ENCODE results near the gene LTBP1.

LTBP1 gene

GRCh38 chr2:32922501-32922900 is 24.3 kb upstream of the LTBP1 start:
- no peaks in the 10 kb centered on the region for H3K36me3 ChIP-seq (ENCODE audit: insufficient read depth)
- H3K79me2 ChIP-seq (ENCODE audit: insufficient read depth, low read depth): no peaks in the 10 kb centered on the region
- no peak overlapping the region for H3K4me3 ChIP-seq (IDR thresholded peaks at IDR 0.05; ENCODE audit: insufficient read depth, low read depth, low read length)
- H3K27me3 ChIP-seq (ENCODE audit: insufficient read depth, low read depth): no peaks in the 10 kb centered on the region
- no peak overlapping the region for H3K9ac ChIP-seq
- H3K27ac ChIP-seq: no peak overlapping the region
- no peak overlapping the region for H2AFZ ChIP-seq (ENCODE audit: low read depth)
- H3K4me1 ChIP-seq (ENCODE audit: low read depth, poor library complexity, severe bottlenecking): no peaks in the 10 kb centered on the region
- H4K20me1 ChIP-seq (ENCODE audit: insufficient read depth): no peaks in the 10 kb centered on the region
- no peak overlapping the region for H3K4me2 ChIP-seq
- no peak for TF ChIP-seq CTCF (conservative IDR thresholded peaks at IDR 0.05; ENCODE audit: low read depth, low read length)

- no peak overlapping the region for H3K9ac ChIP-seq
- H3K27me3 ChIP-seq (ENCODE audit: insufficient read depth, low read depth): no peaks in the 10 kb centered on the region; the same call in 1 of the 2 replicates
- H3K4me3 ChIP-seq (IDR thresholded peaks at IDR 0.05; ENCODE audit: insufficient read depth, low read depth, low read length): no peak overlapping the region
- no peak overlapping the region for H3K4me2 ChIP-seq
- H2AFZ ChIP-seq (ENCODE audit: low read depth): no peak overlapping the region
- H4K20me1 ChIP-seq (ENCODE audit: insufficient read depth): no peaks in the 10 kb centered on the region
- no peaks in the 10 kb centered on the region for H3K36me3 ChIP-seq (ENCODE audit: insufficient read depth)
- H3K79me2 ChIP-seq (ENCODE audit: insufficient read depth, low read depth): no peaks in the 10 kb centered on the region
- H3K27ac ChIP-seq: no peak overlapping the region
- H3K4me1 ChIP-seq (ENCODE audit: low read depth, poor library complexity, severe bottlenecking): no peaks in the 10 kb centered on the region
- TF ChIP-seq CTCF (conservative IDR thresholded peaks at IDR 0.05; ENCODE audit: low read depth, low read length): no peak
Observed at GRCh38 chr2:32923109-32923508, 23.6 kb upstream of the LTBP1 start.

- no peak overlapping the region for H3K9ac ChIP-seq
- no peaks in the 10 kb centered on the region for H3K36me3 ChIP-seq (ENCODE audit: insufficient read depth)
- H3K27me3 ChIP-seq (ENCODE audit: insufficient read depth, low read depth): no peaks in the 10 kb centered on the region; the same call in 1 of the 2 replicates
- no peak for TF ChIP-seq CTCF (conservative IDR thresholded peaks at IDR 0.05; ENCODE audit: low read depth, low read length)
- no peak overlapping the region for H3K4me3 ChIP-seq (IDR thresholded peaks at IDR 0.05; ENCODE audit: insufficient read depth, low read depth, low read length)
- H3K4me2 ChIP-seq: no peak overlapping the region
- no peak overlapping the region for H2AFZ ChIP-seq (ENCODE audit: low read depth)
- no peaks in the 10 kb centered on the region for H4K20me1 ChIP-seq (ENCODE audit: insufficient read depth)
- peaks cover 14% of the 10 kb centered on the region for H3K4me1 ChIP-seq (ENCODE audit: low read depth, poor library complexity, severe bottlenecking)
- no peak overlapping the region for H3K27ac ChIP-seq
- no peaks in the 10 kb centered on the region for H3K79me2 ChIP-seq (ENCODE audit: insufficient read depth, low read depth)
Observed at GRCh38 chr2:32925283-32925815, 21.4 kb upstream of the LTBP1 start.

- Histone ChIP-seq H4K20me1 (ENCODE audit: insufficient read depth) (no peaks in the 10 kb centered on the region), H2AFZ (ENCODE audit: low read depth) (no peak overlapping the region), H3K79me2 (ENCODE audit: insufficient read depth, low read depth) (no peaks in the 10 kb centered on the region), H3K27ac (no peak overlapping the region), H3K4me2 (no peak overlapping the region), H3K4me3 (IDR thresholded peaks at IDR 0.05; ENCODE audit: insufficient read depth, low read depth, low read length) (no peak overlapping the region), H3K9ac (no peak overlapping the region), H3K4me1 (ENCODE audit: low read depth, poor library complexity, severe bottlenecking) (peaks cover 14% of the 10 kb centered on the region), H3K27me3 (ENCODE audit: insufficient read depth, low read depth) (no peaks in the 10 kb centered on the region; the same call in 1 of the 2 replicates), H3K36me3 (ENCODE audit: insufficient read depth) (no peaks in the 10 kb centered on the region)
- TF ChIP-seq CTCF (conservative IDR thresholded peaks at IDR 0.05; ENCODE audit: low read depth, low read length): no peak
Observed at GRCh38 chr2:32925976-32926707, 20.6 kb upstream of the LTBP1 start.

All from KMS-11 (cell line).